HepG2 (cell line): Measurements from ENCODE around the gene MBNL3. TPM values are rescaled to one million over a fixed set of nuclear protein-coding genes. Genes with fewer than 3 reads are reported as not detected.

Source experiments
- CBX1 ChIP-seq: IDR thresholded peaks from one replicate; pipeline ENCODE4 v1.6.1; 2016; ENCODE audit warnings: antibody characterized with exemption, low read depth
- ETV5 ChIP-seq: IDR thresholded peaks from 2 replicates; pipeline ENCODE4 v1.6.1; 2018; ENCODE audit warnings: missing biosample characterization, missing genetic modification reagents, inconsistent platforms, borderline replicate concordance
- FOXC1 ChIP-seq: sonication (generic); formaldehyde crosslinking; IDR thresholded peaks from 2 replicates; pipeline ENCODE4 v1.8.0; 2022; ENCODE audit warnings: mild to moderate bottlenecking, missing genetic modification reagents, borderline replicate concordance
- FOXP4 ChIP-seq: sonication (generic); formaldehyde crosslinking; IDR thresholded peaks from 2 replicates; pipeline ENCODE4 v1.4.0; 2020; ENCODE audit warnings: missing genetic modification reagents
- HDAC6 ChIP-seq: fragments of 200-600 bp; sonication (generic); IDR thresholded peaks from 2 replicates; pipeline ENCODE4 v1.7.0; 2017; ENCODE audit warnings: mild to moderate bottlenecking, antibody characterized with exemption, low read length, low read depth
- HOXA7 ChIP-seq: sonication (generic); formaldehyde crosslinking; IDR thresholded peaks from 2 replicates; pipeline ENCODE4 v1.8.1; 2022; ENCODE audit warnings: mild to moderate bottlenecking, missing genetic modification reagents, moderate library complexity
- ISX ChIP-seq: sonication (generic); formaldehyde crosslinking; conservative IDR thresholded peaks from 2 replicates; pipeline ENCODE4 v1.5.0; 2020; ENCODE audit warnings: missing genetic modification reagents
- KLF11 ChIP-seq: IDR thresholded peaks from 2 replicates; pipeline ENCODE4 v1.6.1; 2016; ENCODE audit warnings: missing compliant biosample characterization
- LBX2 ChIP-seq: sonication (generic); formaldehyde crosslinking; IDR thresholded peaks from 2 replicates; pipeline ENCODE4 v1.5.0; 2020; ENCODE audit warnings: missing genetic modification reagents, mild to moderate bottlenecking, borderline replicate concordance
- MED1 ChIP-seq: sonication (generic); formaldehyde crosslinking; IDR thresholded peaks from 2 replicates; pipeline ENCODE4 v1.4.0; 2020; ENCODE audit warnings: missing genetic modification reagents
- MIXL1 ChIP-seq: IDR thresholded peaks from 2 replicates; pipeline ENCODE4 v1.6.1; 2016
- NCOR1 ChIP-seq: fragments of 200-600 bp; sonication (generic); IDR thresholded peaks from 2 replicates; pipeline ENCODE4 v1.7.0; 2017; ENCODE audit warnings: antibody characterized with exemption, low read length, borderline replicate concordance
- PBX3 ChIP-seq: sonication (generic); formaldehyde crosslinking; IDR thresholded peaks from 2 replicates; pipeline ENCODE4 v1.8.1; 2023; ENCODE audit warnings: missing genetic modification reagents, inconsistent platforms, borderline replicate concordance
- PLRG1 ChIP-seq: fragments of 450-650 bp; conservative IDR thresholded peaks from 2 replicates; pipeline ENCODE4 v1.6.1; 2016
- RFX3 ChIP-seq: IDR thresholded peaks from 2 replicates; pipeline ENCODE4 v1.6.1; 2016; ENCODE audit warnings: missing biosample characterization, missing genetic modification reagents
- RNF219 ChIP-seq: sonication (generic); formaldehyde crosslinking; IDR thresholded peaks from 2 replicates; pipeline ENCODE4 v1.5.0; 2020; ENCODE audit warnings: mild to moderate bottlenecking, missing genetic modification reagents
- SAP130 ChIP-seq: IDR thresholded peaks from 2 replicates; pipeline ENCODE4 v1.6.1; 2016; ENCODE audit warnings: low read depth
- SSRP1 ChIP-seq: IDR thresholded peaks from 2 replicates; pipeline ENCODE4 v1.6.1; 2016; ENCODE audit warnings: control low read depth
- ZFAT ChIP-seq: sonication (generic); formaldehyde crosslinking; conservative IDR thresholded peaks from 2 replicates; pipeline ENCODE4 v1.8.1; 2023; ENCODE audit warnings: missing genetic modification reagents, inconsistent platforms
- ZFP41 ChIP-seq: sonication (generic); formaldehyde crosslinking; IDR thresholded peaks from 2 replicates; pipeline ENCODE4 v1.4.0; 2020; ENCODE audit warnings: mild to moderate bottlenecking, missing genetic modification reagents, borderline replicate concordance
- ZKSCAN8 ChIP-seq: IDR thresholded peaks from 2 replicates; pipeline ENCODE4 v1.6.1; 2016; ENCODE audit warnings: borderline replicate concordance, missing genetic modification reagents, missing compliant biosample characterization
- ZNF24 ChIP-seq: fragments of 450-650 bp; IDR thresholded peaks from 2 replicates; pipeline ENCODE4 v1.6.1; 2017; ENCODE audit warnings: antibody characterized with exemption, mild to moderate bottlenecking
- ZNF44 ChIP-seq: sonication (generic); formaldehyde crosslinking; IDR thresholded peaks from 2 replicates; pipeline ENCODE4 v1.5.1; 2020; ENCODE audit warnings: mild to moderate bottlenecking, missing genetic modification reagents
- ZNF484 ChIP-seq: sonication (generic); formaldehyde crosslinking; IDR thresholded peaks from 2 replicates; pipeline ENCODE4 v1.5.1; 2020; ENCODE audit warnings: mild to moderate bottlenecking, low read depth, missing genetic modification reagents, borderline replicate concordance
- ZNF510 ChIP-seq: sonication (generic); formaldehyde crosslinking; IDR thresholded peaks from 2 replicates; pipeline ENCODE4 v1.4.0; 2020; ENCODE audit warnings: low read depth, mild to moderate bottlenecking, missing genetic modification reagents
- ZNF513 ChIP-seq: sonication (generic); formaldehyde crosslinking; conservative IDR thresholded peaks from 2 replicates; pipeline ENCODE4 v1.5.0; 2020; ENCODE audit warnings: missing genetic modification reagents
- ZNF766 ChIP-seq: sonication (generic); formaldehyde crosslinking; IDR thresholded peaks from 2 replicates; pipeline ENCODE4 v1.5.0; 2020; ENCODE audit warnings: missing genetic modification reagents, borderline replicate concordance
- polyA plus RNA-seq, 8 experiments: library from polyadenylated mRNA; depleted of rRNA in 3 of 8; stranded (reverse) in 7 of 8; unstranded in 1 of 8; fragments of >200 nt; fragmentation: Illumina TruSeq in 4 of 8; extraction: Trizol in 4 of 8; gene quantifications; 2 replicates each; pipeline versions ENCODE4 v1.2.1 to v1.2.3, GENCODE V29; 2011 to 2016; ENCODE audit warnings: low read depth in 4 of 8, missing spikeins in 1 of 8, mixed read lengths in 1 of 8; ENCODE audit not compliant: insufficient read depth in 1 of 8
- total RNA-seq, 5 experiments: library from RNA; depleted of rRNA; stranded (reverse); fragments of >200 nt; fragmentation: Illumina TruSeq; extraction: Trizol; gene quantifications; 2 replicates each; pipeline ENCODE4 v1.2.3, GENCODE V29; 2016; ENCODE audit warnings: low read depth in 1 of 5

MBNL3 gene
- total and polyA plus RNA-seq, 2 of the 13 experiments (the other 11 are each of a cell fraction or from before 2014, with no cell fraction given), result 155 to 257 TPM

GRCh38 chrX:132413459-132413858 is 75.4 kb downstream of the MBNL3 start (continued):
- no peak for TF ChIP-seq PBX3 (CRISPR knock-in tag)
- peak; percentile 51; the same call in 1 of the 2 replicates for TF ChIP-seq MIXL1 (CRISPR knock-in tag)
- TF ChIP-seq ZNF484 (CRISPR knock-in tag), result no peak
- TF ChIP-seq RFX3 (CRISPR knock-in tag), result no peak
- TF ChIP-seq SSRP1, result no peak
- no peak for TF ChIP-seq ZNF24
- TF ChIP-seq KLF11, result no peak
- TF ChIP-seq ZNF510 (CRISPR knock-in tag), result no peak
- no peak for TF ChIP-seq ZFAT
- no peak for TF ChIP-seq CBX1
- 0 out of 2 replicates have a peak, but pooled peaks have one; percentile 22 for TF ChIP-seq NCOR1
- TF ChIP-seq RNF219 (CRISPR knock-in tag), result no peak
- no peak for TF ChIP-seq HDAC6
- no peak for TF ChIP-seq ZKSCAN8 (CRISPR knock-in tag)
- TF ChIP-seq LBX2, result no peak
- TF ChIP-seq ZNF44 (CRISPR knock-in tag), result no peak
- TF ChIP-seq ZFP41, result no peak
- peak; percentile 55 for TF ChIP-seq MED1
- no peak for TF ChIP-seq PLRG1
- no peak for TF ChIP-seq FOXP4 (CRISPR knock-in tag)
- TF ChIP-seq ISX (CRISPR knock-in tag), result no peak
- no peak for TF ChIP-seq ETV5 (CRISPR knock-in tag)
- TF ChIP-seq ZNF513 (CRISPR knock-in tag), result no peak
- no peak for TF ChIP-seq FOXC1 (CRISPR knock-in tag)
- TF ChIP-seq ZNF766 (CRISPR knock-in tag), result no peak
- peak; percentile 73 for TF ChIP-seq SAP130 (CRISPR knock-in tag)
- no peak for TF ChIP-seq HOXA7 (CRISPR knock-in tag)
